HEK293 (cell line): ENCODE measurements around the gene AGO3.

Source experiments
- REPIN1 ChIP-seq: fragments of 450-650 bp; formaldehyde crosslinking; IDR thresholded peaks from 2 replicates; pipeline ENCODE4 v1.5.1; 2017; ENCODE audit warnings: missing biosample characterization, missing genetic modification characterization, low read depth
- ZNF112 ChIP-seq: fragments of 450-650 bp; formaldehyde crosslinking; IDR thresholded peaks from 2 replicates; pipeline ENCODE4 v1.5.0; 2017; ENCODE audit warnings: missing biosample characterization, missing genetic modification characterization
- ZNF169 ChIP-seq: fragments of 450-650 bp; formaldehyde crosslinking; IDR thresholded peaks from 2 replicates; pipeline ENCODE4 v1.5.1; 2016; ENCODE audit warnings: missing biosample characterization, missing genetic modification characterization
- ZNF274 ChIP-seq, 2 experiments: fragments of 200-500 bp in 1 of 2; fragments of 450-650 bp in 1 of 2; sonication (Bioruptor generic) in 1 of 2; formaldehyde crosslinking in 1 of 2; IDR thresholded peaks; 2 replicates each; pipeline versions ENCODE4 v1.5.1 to v1.6.1; 2014 to 2016; ENCODE audit warnings: borderline replicate concordance in 1 of 2, inconsistent platforms in 1 of 2, low read length in 1 of 2, missing biosample characterization in 1 of 2, missing genetic modification characterization in 1 of 2
- ZNF335 ChIP-seq: fragments of 450-650 bp; formaldehyde crosslinking; conservative IDR thresholded peaks from 2 replicates; pipeline ENCODE4 v1.5.1; 2016; ENCODE audit warnings: missing biosample characterization, missing genetic modification characterization
- ZNF558 ChIP-seq: fragments of 450-650 bp; formaldehyde crosslinking; IDR thresholded peaks from 2 replicates; pipeline ENCODE4 v1.5.1; 2016; ENCODE audit warnings: missing biosample characterization, missing genetic modification characterization
- ZNF707 ChIP-seq: fragments of 450-650 bp; formaldehyde crosslinking; IDR thresholded peaks from 2 replicates; pipeline ENCODE4 v1.5.1; 2016; ENCODE audit warnings: missing biosample characterization, missing genetic modification characterization
- ZNF776 ChIP-seq: fragments of 450-650 bp; formaldehyde crosslinking; IDR thresholded peaks from 2 replicates; pipeline ENCODE4 v1.5.0; 2017; ENCODE audit warnings: missing biosample characterization, missing genetic modification characterization, borderline replicate concordance
- ZSCAN30 ChIP-seq: fragments of 450-650 bp; IDR thresholded peaks from 2 replicates; pipeline ENCODE4 v1.5.1; 2018; ENCODE audit warnings: missing biosample characterization, mild to moderate bottlenecking, missing genetic modification characterization, moderate library complexity
- TF ChIP-seq, protein P1 (sequence below): fragments of 450-650 bp; formaldehyde crosslinking; IDR thresholded peaks from 2 replicates; pipeline ENCODE4 v1.5.1; 2016; ENCODE audit warnings: missing biosample characterization, missing genetic modification characterization, borderline replicate concordance
- TF ChIP-seq, protein P2 (sequence below): fragments of 450-650 bp; IDR thresholded peaks from 2 replicates; pipeline ENCODE4 v1.5.1; 2018; ENCODE audit warnings: missing biosample characterization, missing genetic modification characterization
- TF ChIP-seq, protein P3 (sequence below): fragments of 450-650 bp; formaldehyde crosslinking; IDR thresholded peaks from 2 replicates; pipeline ENCODE4 v1.5.1; 2016; ENCODE audit warnings: missing biosample characterization, missing genetic modification characterization
- TF ChIP-seq, protein P4 (sequence below): fragments of 450-650 bp; formaldehyde crosslinking; IDR thresholded peaks from 2 replicates; pipeline ENCODE4 v1.5.1; 2017; ENCODE audit warnings: missing biosample characterization, missing genetic modification characterization
- TF ChIP-seq, protein P5 (sequence below): fragments of 450-650 bp; formaldehyde crosslinking; IDR thresholded peaks from 2 replicates; pipeline ENCODE4 v1.5.1; 2016; ENCODE audit warnings: missing biosample characterization, missing genetic modification characterization

DNA sequence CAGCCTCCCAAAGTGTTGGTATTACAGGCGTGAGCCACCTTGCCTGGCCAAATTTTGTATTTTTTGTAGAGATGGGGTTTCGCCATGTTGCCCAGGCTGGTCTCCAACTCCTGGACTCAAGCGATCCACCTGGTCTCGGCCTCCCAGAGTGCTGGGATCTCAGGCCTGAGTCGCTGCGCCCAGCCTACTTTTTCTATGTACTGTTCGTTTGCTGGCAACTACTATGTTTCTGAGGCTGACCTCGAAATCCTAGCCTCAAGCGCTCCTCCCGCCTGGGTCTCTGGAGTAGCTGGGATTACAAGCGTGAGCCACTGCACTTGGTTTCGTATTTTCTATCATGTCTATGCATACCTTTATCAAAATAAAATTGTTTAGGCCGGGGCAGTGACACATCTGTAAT lies 152.3 kb downstream of the AGO3 start:
- TF ChIP-seq, protein P1, sequence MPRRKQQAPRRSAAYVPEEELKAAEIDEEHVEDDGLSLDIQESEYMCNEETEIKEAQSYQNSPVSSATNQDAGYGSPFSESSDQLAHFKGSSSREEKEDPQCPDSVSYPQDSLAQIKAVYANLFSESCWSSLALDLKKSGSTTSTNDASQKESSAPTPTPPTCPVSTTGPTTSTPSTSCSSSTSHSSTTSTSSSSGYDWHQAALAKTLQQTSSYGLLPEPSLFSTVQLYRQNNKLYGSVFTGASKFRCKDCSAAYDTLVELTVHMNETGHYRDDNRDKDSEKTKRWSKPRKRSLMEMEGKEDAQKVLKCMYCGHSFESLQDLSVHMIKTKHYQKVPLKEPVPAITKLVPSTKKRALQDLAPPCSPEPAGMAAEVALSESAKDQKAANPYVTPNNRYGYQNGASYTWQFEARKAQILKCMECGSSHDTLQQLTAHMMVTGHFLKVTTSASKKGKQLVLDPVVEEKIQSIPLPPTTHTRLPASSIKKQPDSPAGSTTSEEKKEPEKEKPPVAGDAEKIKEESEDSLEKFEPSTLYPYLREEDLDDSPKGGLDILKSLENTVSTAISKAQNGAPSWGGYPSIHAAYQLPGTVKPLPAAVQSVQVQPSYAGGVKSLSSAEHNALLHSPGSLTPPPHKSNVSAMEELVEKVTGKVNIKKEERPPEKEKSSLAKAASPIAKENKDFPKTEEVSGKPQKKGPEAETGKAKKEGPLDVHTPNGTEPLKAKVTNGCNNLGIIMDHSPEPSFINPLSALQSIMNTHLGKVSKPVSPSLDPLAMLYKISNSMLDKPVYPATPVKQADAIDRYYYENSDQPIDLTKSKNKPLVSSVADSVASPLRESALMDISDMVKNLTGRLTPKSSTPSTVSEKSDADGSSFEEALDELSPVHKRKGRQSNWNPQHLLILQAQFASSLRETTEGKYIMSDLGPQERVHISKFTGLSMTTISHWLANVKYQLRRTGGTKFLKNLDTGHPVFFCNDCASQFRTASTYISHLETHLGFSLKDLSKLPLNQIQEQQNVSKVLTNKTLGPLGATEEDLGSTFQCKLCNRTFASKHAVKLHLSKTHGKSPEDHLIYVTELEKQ (tag by site-specific recombination): no peak
- TF ChIP-seq, protein P2, sequence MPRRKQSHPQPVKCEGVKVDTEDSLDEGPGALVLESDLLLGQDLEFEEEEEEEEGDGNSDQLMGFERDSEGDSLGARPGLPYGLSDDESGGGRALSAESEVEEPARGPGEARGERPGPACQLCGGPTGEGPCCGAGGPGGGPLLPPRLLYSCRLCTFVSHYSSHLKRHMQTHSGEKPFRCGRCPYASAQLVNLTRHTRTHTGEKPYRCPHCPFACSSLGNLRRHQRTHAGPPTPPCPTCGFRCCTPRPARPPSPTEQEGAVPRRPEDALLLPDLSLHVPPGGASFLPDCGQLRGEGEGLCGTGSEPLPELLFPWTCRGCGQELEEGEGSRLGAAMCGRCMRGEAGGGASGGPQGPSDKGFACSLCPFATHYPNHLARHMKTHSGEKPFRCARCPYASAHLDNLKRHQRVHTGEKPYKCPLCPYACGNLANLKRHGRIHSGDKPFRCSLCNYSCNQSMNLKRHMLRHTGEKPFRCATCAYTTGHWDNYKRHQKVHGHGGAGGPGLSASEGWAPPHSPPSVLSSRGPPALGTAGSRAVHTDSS (tag by site-specific recombination): no peak
- TF ChIP-seq, protein P3, sequence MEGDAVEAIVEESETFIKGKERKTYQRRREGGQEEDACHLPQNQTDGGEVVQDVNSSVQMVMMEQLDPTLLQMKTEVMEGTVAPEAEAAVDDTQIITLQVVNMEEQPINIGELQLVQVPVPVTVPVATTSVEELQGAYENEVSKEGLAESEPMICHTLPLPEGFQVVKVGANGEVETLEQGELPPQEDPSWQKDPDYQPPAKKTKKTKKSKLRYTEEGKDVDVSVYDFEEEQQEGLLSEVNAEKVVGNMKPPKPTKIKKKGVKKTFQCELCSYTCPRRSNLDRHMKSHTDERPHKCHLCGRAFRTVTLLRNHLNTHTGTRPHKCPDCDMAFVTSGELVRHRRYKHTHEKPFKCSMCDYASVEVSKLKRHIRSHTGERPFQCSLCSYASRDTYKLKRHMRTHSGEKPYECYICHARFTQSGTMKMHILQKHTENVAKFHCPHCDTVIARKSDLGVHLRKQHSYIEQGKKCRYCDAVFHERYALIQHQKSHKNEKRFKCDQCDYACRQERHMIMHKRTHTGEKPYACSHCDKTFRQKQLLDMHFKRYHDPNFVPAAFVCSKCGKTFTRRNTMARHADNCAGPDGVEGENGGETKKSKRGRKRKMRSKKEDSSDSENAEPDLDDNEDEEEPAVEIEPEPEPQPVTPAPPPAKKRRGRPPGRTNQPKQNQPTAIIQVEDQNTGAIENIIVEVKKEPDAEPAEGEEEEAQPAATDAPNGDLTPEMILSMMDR (tag by site-specific recombination): no peak
- TF ChIP-seq ZNF274 (IDR thresholded peaks at IDR 0.05; ENCODE audit: low read length): no peak
- no peak for TF ChIP-seq ZNF274 (tag by site-specific recombination; IDR thresholded peaks at IDR 0.05; ENCODE audit: borderline replicate concordance)
- TF ChIP-seq ZNF112 (tag by site-specific recombination): no peak
- no peak for TF ChIP-seq ZNF335
- TF ChIP-seq ZNF558 (tag by site-specific recombination): no peak
- TF ChIP-seq, protein P4, sequence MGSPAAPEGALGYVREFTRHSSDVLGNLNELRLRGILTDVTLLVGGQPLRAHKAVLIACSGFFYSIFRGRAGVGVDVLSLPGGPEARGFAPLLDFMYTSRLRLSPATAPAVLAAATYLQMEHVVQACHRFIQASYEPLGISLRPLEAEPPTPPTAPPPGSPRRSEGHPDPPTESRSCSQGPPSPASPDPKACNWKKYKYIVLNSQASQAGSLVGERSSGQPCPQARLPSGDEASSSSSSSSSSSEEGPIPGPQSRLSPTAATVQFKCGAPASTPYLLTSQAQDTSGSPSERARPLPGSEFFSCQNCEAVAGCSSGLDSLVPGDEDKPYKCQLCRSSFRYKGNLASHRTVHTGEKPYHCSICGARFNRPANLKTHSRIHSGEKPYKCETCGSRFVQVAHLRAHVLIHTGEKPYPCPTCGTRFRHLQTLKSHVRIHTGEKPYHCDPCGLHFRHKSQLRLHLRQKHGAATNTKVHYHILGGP (tag by site-specific recombination): no peak
- TF ChIP-seq ZNF776 (tag by site-specific recombination): no peak
- no peak for TF ChIP-seq ZNF707
- TF ChIP-seq ZSCAN30 (tag by site-specific recombination): no peak
- no peak for TF ChIP-seq REPIN1 (tag by site-specific recombination)
- no peak for TF ChIP-seq ZNF169 (tag by site-specific recombination)
- TF ChIP-seq, protein P5, sequence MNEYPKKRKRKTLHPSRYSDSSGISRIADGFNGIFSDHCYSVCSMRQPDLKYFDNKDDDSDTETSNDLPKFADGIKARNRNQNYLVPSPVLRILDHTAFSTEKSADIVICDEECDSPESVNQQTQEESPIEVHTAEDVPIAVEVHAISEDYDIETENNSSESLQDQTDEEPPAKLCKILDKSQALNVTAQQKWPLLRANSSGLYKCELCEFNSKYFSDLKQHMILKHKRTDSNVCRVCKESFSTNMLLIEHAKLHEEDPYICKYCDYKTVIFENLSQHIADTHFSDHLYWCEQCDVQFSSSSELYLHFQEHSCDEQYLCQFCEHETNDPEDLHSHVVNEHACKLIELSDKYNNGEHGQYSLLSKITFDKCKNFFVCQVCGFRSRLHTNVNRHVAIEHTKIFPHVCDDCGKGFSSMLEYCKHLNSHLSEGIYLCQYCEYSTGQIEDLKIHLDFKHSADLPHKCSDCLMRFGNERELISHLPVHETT (tag by site-specific recombination): no peak
